ENCODE data around the gene VENTX.

VENTX gene

GRCh38 chr10:133225707-133226191 lies 11.9 kb upstream of the VENTX start:
- TF ChIP-seq EP300 (IDR thresholded peaks at IDR 0.05; ENCODE audit: borderline replicate concordance) (no peak), REST (IDR thresholded peaks at IDR 0.05; ENCODE audit: low read depth) (no peak), USF1 (IDR thresholded peaks at IDR 0.05) (no peak), NFIC (IDR thresholded peaks at IDR 0.05) (no peak), FOXM1 (IDR thresholded peaks at IDR 0.05; ENCODE audit: borderline replicate concordance, low read depth) (no peak), MAX (IDR thresholded peaks at IDR 0.05) (no peak), YY1 (IDR thresholded peaks at IDR 0.05; ENCODE audit: low read depth) (no peak), ZBTB7A (IDR thresholded peaks at IDR 0.05; ENCODE audit: low read depth) (no peak), RAD21 (IDR thresholded peaks at IDR 0.05; ENCODE audit: low read depth) (no peak), CEBPB (IDR thresholded peaks at IDR 0.05) (no peak), TAF1 (IDR thresholded peaks at IDR 0.05; ENCODE audit: low read depth) (no peak), EGR1 (IDR thresholded peaks at IDR 0.05) (no peak), CREB1 (IDR thresholded peaks at IDR 0.05; ENCODE audit: low read depth) (no peak), TCF12 (IDR thresholded peaks at IDR 0.05; ENCODE audit: low read depth) (no peak)

- TF ChIP-seq RAD21 (IDR thresholded peaks at IDR 0.05; ENCODE audit: low read depth) (peak; percentile 41), USF1 (IDR thresholded peaks at IDR 0.05) (no peak)
Measured at GRCh38 chr10:133226251-133226808, 11.3 kb upstream of the VENTX start.

- TF ChIP-seq ZBTB7A (IDR thresholded peaks at IDR 0.05; ENCODE audit: low read depth) = no peak
- no peak for TF ChIP-seq USF1 (IDR thresholded peaks at IDR 0.05)
- no peak for TF ChIP-seq CREB1 (IDR thresholded peaks at IDR 0.05; ENCODE audit: low read depth)
- TF ChIP-seq CEBPB (IDR thresholded peaks at IDR 0.05) = no peak
- TF ChIP-seq MAX (IDR thresholded peaks at IDR 0.05) = no peak
- TF ChIP-seq EP300 (IDR thresholded peaks at IDR 0.05; ENCODE audit: borderline replicate concordance) = no peak
- no peak for TF ChIP-seq REST (IDR thresholded peaks at IDR 0.05; ENCODE audit: low read depth)
- TF ChIP-seq FOXM1 (IDR thresholded peaks at IDR 0.05; ENCODE audit: borderline replicate concordance, low read depth) = no peak
- no peak for TF ChIP-seq TEAD4 (IDR thresholded peaks at IDR 0.05)
- no peak for TF ChIP-seq EGR1 (IDR thresholded peaks at IDR 0.05)
- no peak for TF ChIP-seq TAF1 (IDR thresholded peaks at IDR 0.05; ENCODE audit: low read depth)
- TF ChIP-seq TCF12 (IDR thresholded peaks at IDR 0.05; ENCODE audit: low read depth) = no peak
- TF ChIP-seq NFIC (IDR thresholded peaks at IDR 0.05) = no peak
- no peak for TF ChIP-seq RAD21 (IDR thresholded peaks at IDR 0.05; ENCODE audit: low read depth)
- TF ChIP-seq YY1 (IDR thresholded peaks at IDR 0.05; ENCODE audit: low read depth) = no peak
Measured at GRCh38 chr10:133227256-133227655, 10.4 kb upstream of the VENTX start.

GRCh38 chr10:133229265-133230043 lies 8.2 kb upstream of the VENTX start:
- TF ChIP-seq TEAD4 (IDR thresholded peaks at IDR 0.05) = no peak
- no peak for TF ChIP-seq TCF12 (IDR thresholded peaks at IDR 0.05; ENCODE audit: low read depth)
- TF ChIP-seq MAX (IDR thresholded peaks at IDR 0.05) = no peak

GRCh38 chr10:133230044-133230361 lies 7.7 kb upstream of the VENTX start, which contains the start of gene UTF1:
Gene UTF1 (plus strand): TSS chr10:133230217. CDS start chr10:133230289, 72 bp downstream.
- TF ChIP-seq CEBPB (IDR thresholded peaks at IDR 0.05) (no peak), CREB1 (IDR thresholded peaks at IDR 0.05; ENCODE audit: low read depth) (no peak), EP300 (IDR thresholded peaks at IDR 0.05; ENCODE audit: borderline replicate concordance) (no peak), TAF1 (IDR thresholded peaks at IDR 0.05; ENCODE audit: low read depth) (no peak), EGR1 (IDR thresholded peaks at IDR 0.05) (no peak), TCF12 (IDR thresholded peaks at IDR 0.05; ENCODE audit: low read depth) (no peak), REST (IDR thresholded peaks at IDR 0.05; ENCODE audit: low read depth) (no peak), RAD21 (IDR thresholded peaks at IDR 0.05; ENCODE audit: low read depth) (no peak), TEAD4 (IDR thresholded peaks at IDR 0.05) (no peak), USF1 (IDR thresholded peaks at IDR 0.05) (no peak), MAX (IDR thresholded peaks at IDR 0.05) (no peak), ZBTB7A (IDR thresholded peaks at IDR 0.05; ENCODE audit: low read depth) (no peak), FOXM1 (IDR thresholded peaks at IDR 0.05; ENCODE audit: borderline replicate concordance, low read depth) (no peak), NFIC (IDR thresholded peaks at IDR 0.05) (no peak), YY1 (IDR thresholded peaks at IDR 0.05; ENCODE audit: low read depth) (no peak)

Measured in Ishikawa (cell line).